Activated T-cell treated with anti-CD3 and anti-CD28 coated beads, Interleukin-2, amount 50 U/mL, for 24 hours (primary cell): ENCODE data around the gene CENPP.
A peak's percentile ranks its signal among the peaks of the same experiment; 100 is the strongest.

Experiments
- DNase-seq: peaks from one replicate; pipeline ENCODE4 v3.0.0-alpha.2; 2020
- H3K27ac Mint-ChIP-seq: 2 replicates; pipeline ENCODE4 v1.8.0; 2020; ENCODE audit warnings: mild to moderate bottlenecking, mixed read lengths
- H3K27me3 Mint-ChIP-seq: 2 replicates; pipeline ENCODE4 v1.8.0; 2020; ENCODE audit warnings: mixed read lengths
- H3K36me3 Mint-ChIP-seq: 2 replicates; pipeline ENCODE4 v1.8.0; 2020; ENCODE audit warnings: low read depth, mixed read lengths
- H3K4me1 Mint-ChIP-seq: 2 replicates; pipeline ENCODE4 v1.8.0; 2020; ENCODE audit warnings: low read depth, mixed read lengths
- H3K4me3 Mint-ChIP-seq: 2 replicates; pipeline ENCODE4 v1.8.0; 2020; ENCODE audit warnings: mild to moderate bottlenecking, moderate library complexity, mixed read lengths
- H3K9me3 Mint-ChIP-seq: 2 replicates; pipeline ENCODE4 v1.8.0; 2020; ENCODE audit warnings: mixed read lengths

Gene CENPP

DNA sequence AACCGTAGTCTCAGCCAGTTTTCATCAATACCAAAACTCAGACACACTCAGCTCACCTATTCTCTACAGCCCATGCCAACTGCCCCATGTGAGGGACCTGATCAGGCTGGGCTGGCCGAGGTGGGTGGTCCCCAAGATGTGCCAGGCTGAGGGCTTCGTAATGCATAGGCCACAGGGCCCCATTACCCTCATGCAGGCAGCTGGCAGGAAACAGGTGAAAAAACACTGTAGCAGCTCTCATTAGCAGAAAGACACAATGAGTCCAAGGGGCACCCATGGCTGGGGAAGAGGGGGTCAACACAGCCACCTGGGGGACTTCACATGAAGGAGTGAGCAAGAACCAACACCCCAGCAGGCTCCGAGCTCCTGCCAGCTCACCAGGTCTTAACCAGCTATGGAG is 336.0 kb downstream of the CENPP start:
- Mint-ChIP-seq H3K36me3 (peaks cover 67% of the 10 kb centered on the region), H3K4me1 (peaks cover 48% of the 10 kb centered on the region), H3K27ac (no peak overlapping the region), H3K27me3 (no peaks in the 10 kb centered on the region), H3K4me3 (no peak overlapping the region), H3K9me3 (no peaks in the 10 kb centered on the region)
- no peak for DNase-seq

DNA sequence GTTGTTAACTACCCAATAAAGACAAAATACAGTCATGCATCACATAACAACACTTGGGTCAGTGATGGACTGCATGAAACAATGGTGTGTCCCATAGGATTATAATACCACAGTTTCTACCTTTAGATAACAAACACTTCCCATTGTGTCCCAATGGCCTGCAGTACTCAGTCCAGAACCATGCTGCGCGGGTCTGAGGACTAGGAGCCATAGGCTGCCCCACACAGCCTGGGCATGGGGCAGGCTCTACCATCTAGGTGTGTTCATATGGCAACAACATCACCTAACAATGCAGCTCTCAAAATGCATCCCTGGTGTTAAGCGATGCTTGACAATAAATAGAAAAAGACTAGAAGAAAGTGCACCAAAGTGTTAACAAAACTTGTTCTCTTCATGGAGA is 337.4 kb downstream of the CENPP start:
- Mint-ChIP-seq H3K27me3 (no peaks in the 10 kb centered on the region), H3K4me1 (peaks cover 54% of the 10 kb centered on the region), H3K27ac (no peak overlapping the region), H3K4me3 (no peak overlapping the region), H3K36me3 (peaks cover 64% of the 10 kb centered on the region), H3K9me3 (no peaks in the 10 kb centered on the region)
- no peak for DNase-seq

- Mint-ChIP-seq H3K9me3 (no peaks in the 10 kb centered on the region), H3K27ac (peak overlapping the region; percentile 53), H3K27me3 (no peaks in the 10 kb centered on the region), H3K4me3 (no peak overlapping the region), H3K4me1 (peaks cover 62% of the 10 kb centered on the region), H3K36me3 (peaks cover 61% of the 10 kb centered on the region)
- DNase-seq, result no peak
Observed at GRCh38 chr9:92663951-92664350, 338.2 kb downstream of the CENPP start.

GRCh38 chr9:92664394-92665152 is 338.8 kb downstream of the CENPP start:
- H3K9me3 Mint-ChIP-seq, result no peaks in the 10 kb centered on the region
- peaks cover 65% of the 10 kb centered on the region for H3K4me1 Mint-ChIP-seq
- H3K36me3 Mint-ChIP-seq, result peaks cover 67% of the 10 kb centered on the region
- H3K27me3 Mint-ChIP-seq, result no peaks in the 10 kb centered on the region
- H3K4me3 Mint-ChIP-seq, result peak overlapping the region; percentile 32
- peak overlapping the region; percentile 84 for H3K27ac Mint-ChIP-seq
- DNase-seq, result peak; percentile 34

DNA sequence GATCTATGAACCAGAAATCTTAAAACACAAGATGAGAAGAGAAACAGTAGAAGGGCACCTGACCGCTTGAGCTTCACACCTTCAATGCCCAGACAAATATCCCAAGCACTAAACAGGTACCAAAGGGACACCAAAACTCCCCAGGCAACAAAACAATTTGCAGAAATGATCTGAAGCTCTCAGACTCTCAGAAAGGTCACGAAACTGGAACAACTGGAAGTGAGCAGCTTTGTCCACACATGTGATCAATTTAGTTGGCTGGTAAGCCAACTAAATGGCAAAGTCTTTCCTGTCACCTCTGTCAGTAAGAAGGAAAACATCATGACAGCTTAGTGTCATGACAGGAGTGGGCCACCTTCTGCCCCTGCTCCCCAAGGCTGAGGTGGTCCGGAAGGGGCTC is 340.1 kb downstream of the CENPP start:
- peak overlapping the region; percentile 22 for H3K27ac Mint-ChIP-seq
- peaks cover 61% of the 10 kb centered on the region for H3K4me1 Mint-ChIP-seq
- H3K36me3 Mint-ChIP-seq, result peaks cover 68% of the 10 kb centered on the region
- H3K9me3 Mint-ChIP-seq, result no peaks in the 10 kb centered on the region
- H3K27me3 Mint-ChIP-seq, result no peaks in the 10 kb centered on the region
- no peak for DNase-seq
- H3K4me3 Mint-ChIP-seq, result no peak overlapping the region

DNA sequence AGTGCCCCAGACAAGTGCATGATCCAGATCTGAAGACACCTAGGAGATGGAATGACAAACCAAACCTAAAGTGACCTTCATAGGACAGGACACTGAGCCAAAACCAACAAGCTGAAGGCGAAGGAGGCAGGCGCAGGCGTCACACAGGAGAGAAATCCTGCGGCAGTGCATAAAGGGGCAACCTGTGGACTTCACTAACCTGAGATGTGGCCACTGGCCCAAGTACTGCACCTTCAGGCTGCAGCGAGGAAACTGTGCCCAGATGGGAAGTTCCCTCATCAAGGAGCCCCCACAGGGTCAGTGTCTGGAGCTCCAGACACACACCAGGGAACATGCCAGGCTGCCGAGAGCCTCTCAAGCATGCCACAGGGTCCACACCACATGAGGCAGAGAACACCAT is 340.5 kb downstream of the CENPP start:
- Mint-ChIP-seq H3K4me3 (no peak overlapping the region), H3K27me3 (no peaks in the 10 kb centered on the region), H3K9me3 (no peaks in the 10 kb centered on the region), H3K36me3 (peaks cover 70% of the 10 kb centered on the region), H3K4me1 (peaks cover 61% of the 10 kb centered on the region), H3K27ac (peak overlapping the region; percentile 22)
- DNase-seq, result no peak

DNA sequence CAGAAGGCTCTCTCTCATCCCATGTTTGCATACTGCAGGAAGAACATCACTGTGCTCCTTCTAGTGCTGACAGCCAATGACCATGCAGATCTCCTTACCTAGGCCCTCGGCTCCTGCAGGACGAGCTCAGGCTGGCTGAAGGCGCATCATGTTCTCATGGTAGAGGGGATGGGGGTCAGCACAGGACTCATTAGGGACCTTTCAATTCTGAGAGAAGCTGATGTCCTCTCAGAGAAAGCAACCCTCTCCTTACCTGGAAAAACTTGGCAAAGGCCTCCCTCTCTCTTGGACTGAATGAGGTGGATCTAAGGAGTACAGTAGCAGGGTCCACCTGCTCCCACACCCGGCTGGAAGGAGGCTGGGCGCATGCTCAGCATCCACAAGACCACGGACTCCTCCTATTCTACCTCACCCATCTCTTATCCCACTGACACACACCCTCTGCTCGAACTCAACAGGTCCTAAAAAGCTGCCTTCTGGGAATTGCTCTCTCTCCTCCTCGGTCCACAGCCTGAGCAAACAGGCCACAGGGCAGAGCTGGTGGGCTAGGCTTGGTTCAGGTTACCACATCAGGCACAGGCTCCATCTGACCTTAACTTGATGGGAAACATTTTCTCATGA is 341.3 kb downstream of the CENPP start:
- H3K9me3 Mint-ChIP-seq, result no peaks in the 10 kb centered on the region
- H3K27me3 Mint-ChIP-seq, result no peaks in the 10 kb centered on the region
- no peak overlapping the region for H3K4me3 Mint-ChIP-seq
- H3K27ac Mint-ChIP-seq, result no peak overlapping the region
- peaks cover 63% of the 10 kb centered on the region for H3K36me3 Mint-ChIP-seq
- peaks cover 59% of the 10 kb centered on the region for H3K4me1 Mint-ChIP-seq
- DNase-seq, result no peak

GRCh38 chr9:92668746-92669526 is 343.2 kb downstream of the CENPP start:
- no peaks in the 10 kb centered on the region for H3K27me3 Mint-ChIP-seq
- H3K4me1 Mint-ChIP-seq, result peaks cover 47% of the 10 kb centered on the region
- H3K36me3 Mint-ChIP-seq, result peaks cover 52% of the 10 kb centered on the region
- H3K9me3 Mint-ChIP-seq, result no peaks in the 10 kb centered on the region
- peak overlapping the region; percentile 81 for H3K27ac Mint-ChIP-seq
- H3K4me3 Mint-ChIP-seq, result peak overlapping the region; percentile 98
- peak; percentile 67 for DNase-seq

DNA sequence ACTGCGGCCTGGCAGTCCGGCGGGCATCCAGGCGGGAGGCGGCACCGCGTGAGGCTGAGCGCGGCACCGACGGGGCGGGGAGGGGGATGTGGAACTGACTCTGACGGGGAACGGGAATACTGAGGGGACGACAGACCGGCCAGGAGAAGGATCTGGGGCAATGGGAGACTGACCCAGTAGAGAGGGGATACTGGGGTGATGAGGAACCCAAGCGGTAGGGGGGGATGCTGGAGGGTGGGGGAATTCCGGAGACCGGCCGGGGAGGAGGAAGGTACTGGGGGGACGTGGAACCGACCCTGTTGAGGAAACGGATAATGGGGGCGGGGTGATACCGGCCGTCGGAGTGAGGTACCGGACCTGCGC is 343.8 kb downstream of the CENPP start:
- peak overlapping the region; percentile 98 for H3K4me3 Mint-ChIP-seq
- DNase-seq, result peak; percentile 61
- no peaks in the 10 kb centered on the region for H3K9me3 Mint-ChIP-seq
- peaks cover 49% of the 10 kb centered on the region for H3K36me3 Mint-ChIP-seq
- H3K27ac Mint-ChIP-seq, result peak overlapping the region; percentile 81
- H3K4me1 Mint-ChIP-seq, result peaks cover 42% of the 10 kb centered on the region
- H3K27me3 Mint-ChIP-seq, result no peaks in the 10 kb centered on the region
